HEK293 (cell line): ENCODE data around the gene KCNJ1.
A peak's percentile ranks its signal among the peaks of the same experiment; 100 is the strongest.

Source experiments
- BCL6B ChIP-seq: fragments of 450-650 bp; formaldehyde crosslinking; IDR thresholded peaks from 2 replicates; pipeline ENCODE4 v1.5.1; 2017; ENCODE audit warnings: missing biosample characterization, missing genetic modification characterization
- EGR2 ChIP-seq: fragments of 450-650 bp; formaldehyde crosslinking; IDR thresholded peaks from 2 replicates; pipeline ENCODE4 v1.5.1; 2016; ENCODE audit warnings: low read depth, missing biosample characterization, missing genetic modification characterization
- GLI2 ChIP-seq: fragments of 450-650 bp; formaldehyde crosslinking; IDR thresholded peaks from 2 replicates; pipeline ENCODE4; 2017; ENCODE audit warnings: missing biosample characterization, missing genetic modification characterization, low read depth, borderline replicate concordance
- KLF1 ChIP-seq: fragments of 450-650 bp; formaldehyde crosslinking; IDR thresholded peaks from 2 replicates; pipeline ENCODE4 v1.5.1; 2016; ENCODE audit warnings: missing biosample characterization, missing genetic modification characterization
- KLF9 ChIP-seq: fragments of 450-650 bp; formaldehyde crosslinking; IDR thresholded peaks from 2 replicates; pipeline ENCODE4 v1.5.1; 2016; ENCODE audit warnings: missing biosample characterization, missing genetic modification characterization, low read depth
- REST ChIP-seq: fragments of 450-650 bp; formaldehyde crosslinking; IDR thresholded peaks from 2 replicates; pipeline ENCODE4 v1.5.1; 2016; ENCODE audit warnings: missing biosample characterization, missing genetic modification characterization
- SP3 ChIP-seq: fragments of 450-650 bp; formaldehyde crosslinking; IDR thresholded peaks from 2 replicates; pipeline ENCODE4 v1.5.1; 2016; ENCODE audit warnings: missing biosample characterization, missing genetic modification characterization
- ZFHX2 ChIP-seq: fragments of 450-650 bp; formaldehyde crosslinking; conservative IDR thresholded peaks from 2 replicates; pipeline ENCODE4 v1.5.1; 2016; ENCODE audit warnings: missing biosample characterization, missing genetic modification characterization
- ZFP3 ChIP-seq: fragments of 450-650 bp; formaldehyde crosslinking; IDR thresholded peaks from 2 replicates; pipeline ENCODE4 v1.5.1; 2016; ENCODE audit warnings: low read depth, missing biosample characterization, missing genetic modification characterization
- ZNF132 ChIP-seq: fragments of 450-650 bp; formaldehyde crosslinking; IDR thresholded peaks from 2 replicates; pipeline ENCODE4 v1.5.1; 2017; ENCODE audit warnings: missing biosample characterization, missing genetic modification characterization, borderline replicate concordance
- ZNF155 ChIP-seq: fragments of 450-650 bp; formaldehyde crosslinking; IDR thresholded peaks from 2 replicates; pipeline ENCODE4 v1.5.1; 2016; ENCODE audit warnings: missing biosample characterization, missing genetic modification characterization
- ZNF169 ChIP-seq: fragments of 450-650 bp; formaldehyde crosslinking; IDR thresholded peaks from 2 replicates; pipeline ENCODE4 v1.5.1; 2016; ENCODE audit warnings: missing biosample characterization, missing genetic modification characterization
- ZNF174 ChIP-seq: fragments of 450-650 bp; formaldehyde crosslinking; IDR thresholded peaks from 2 replicates; pipeline ENCODE4 v1.5.0; 2017; ENCODE audit warnings: missing biosample characterization, mild to moderate bottlenecking, missing genetic modification characterization
- ZNF19 ChIP-seq: fragments of 450-650 bp; formaldehyde crosslinking; IDR thresholded peaks from 2 replicates; pipeline ENCODE4; 2016; ENCODE audit warnings: missing biosample characterization, missing genetic modification characterization, low read depth
- ZNF248 ChIP-seq: fragments of 450-650 bp; formaldehyde crosslinking; IDR thresholded peaks from 2 replicates; pipeline ENCODE4 v1.5.1; 2017; ENCODE audit warnings: missing biosample characterization, missing genetic modification characterization
- ZNF280C ChIP-seq: fragments of 450-650 bp; formaldehyde crosslinking; IDR thresholded peaks from 2 replicates; pipeline ENCODE4 v1.5.1; 2016; ENCODE audit warnings: missing biosample characterization, missing genetic modification characterization
- ZNF292 ChIP-seq: fragments of 450-650 bp; formaldehyde crosslinking; IDR thresholded peaks from 2 replicates; pipeline ENCODE4 v1.5.1; 2016; ENCODE audit warnings: low read depth, missing biosample characterization, missing genetic modification characterization, borderline replicate concordance
- ZNF302 ChIP-seq: fragments of 450-650 bp; formaldehyde crosslinking; IDR thresholded peaks from 2 replicates; pipeline ENCODE4 v1.5.1; 2016; ENCODE audit warnings: missing biosample characterization, missing genetic modification characterization, low read depth
- ZNF529 ChIP-seq: fragments of 450-650 bp; formaldehyde crosslinking; IDR thresholded peaks from 2 replicates; pipeline ENCODE4 v1.5.1; 2017; ENCODE audit warnings: missing genetic modification characterization, missing biosample characterization; ENCODE audit not compliant: insufficient replicate concordance
- ZNF544 ChIP-seq: fragments of 450-650 bp; formaldehyde crosslinking; IDR thresholded peaks from 2 replicates; pipeline ENCODE4 v1.5.0; 2017; ENCODE audit warnings: missing biosample characterization, missing genetic modification characterization
- ZNF560 ChIP-seq: fragments of 450-650 bp; formaldehyde crosslinking; IDR thresholded peaks from 2 replicates; pipeline ENCODE4 v1.5.1; 2017; ENCODE audit warnings: missing biosample characterization, missing genetic modification characterization, borderline replicate concordance
- ZNF571 ChIP-seq: fragments of 450-650 bp; formaldehyde crosslinking; IDR thresholded peaks from 2 replicates; pipeline ENCODE4 v1.5.0; 2017; ENCODE audit warnings: missing biosample characterization, missing genetic modification characterization
- ZNF664 ChIP-seq: fragments of 450-650 bp; formaldehyde crosslinking; IDR thresholded peaks from 2 replicates; pipeline ENCODE4 v1.5.1; 2016; ENCODE audit warnings: missing biosample characterization, missing genetic modification characterization
- TF ChIP-seq, protein P1 (sequence below): fragments of 450-650 bp; formaldehyde crosslinking; IDR thresholded peaks from 2 replicates; pipeline ENCODE4 v1.5.1; 2016; ENCODE audit warnings: missing biosample characterization, missing genetic modification characterization, borderline replicate concordance
- TF ChIP-seq, protein P2 (sequence below): fragments of 450-650 bp; formaldehyde crosslinking; IDR thresholded peaks from 2 replicates; pipeline ENCODE4 v1.5.1; 2016; ENCODE audit warnings: missing biosample characterization, missing genetic modification characterization
- TF ChIP-seq, protein P3 (sequence below): fragments of 450-650 bp; formaldehyde crosslinking; IDR thresholded peaks from 2 replicates; pipeline ENCODE4 v1.5.1; 2016; ENCODE audit warnings: missing biosample characterization, missing genetic modification characterization

KCNJ1 gene

GRCh38 chr11:128896356-128896755 is 29.3 kb upstream of the KCNJ1 start (continued):
- TF ChIP-seq, protein P1, sequence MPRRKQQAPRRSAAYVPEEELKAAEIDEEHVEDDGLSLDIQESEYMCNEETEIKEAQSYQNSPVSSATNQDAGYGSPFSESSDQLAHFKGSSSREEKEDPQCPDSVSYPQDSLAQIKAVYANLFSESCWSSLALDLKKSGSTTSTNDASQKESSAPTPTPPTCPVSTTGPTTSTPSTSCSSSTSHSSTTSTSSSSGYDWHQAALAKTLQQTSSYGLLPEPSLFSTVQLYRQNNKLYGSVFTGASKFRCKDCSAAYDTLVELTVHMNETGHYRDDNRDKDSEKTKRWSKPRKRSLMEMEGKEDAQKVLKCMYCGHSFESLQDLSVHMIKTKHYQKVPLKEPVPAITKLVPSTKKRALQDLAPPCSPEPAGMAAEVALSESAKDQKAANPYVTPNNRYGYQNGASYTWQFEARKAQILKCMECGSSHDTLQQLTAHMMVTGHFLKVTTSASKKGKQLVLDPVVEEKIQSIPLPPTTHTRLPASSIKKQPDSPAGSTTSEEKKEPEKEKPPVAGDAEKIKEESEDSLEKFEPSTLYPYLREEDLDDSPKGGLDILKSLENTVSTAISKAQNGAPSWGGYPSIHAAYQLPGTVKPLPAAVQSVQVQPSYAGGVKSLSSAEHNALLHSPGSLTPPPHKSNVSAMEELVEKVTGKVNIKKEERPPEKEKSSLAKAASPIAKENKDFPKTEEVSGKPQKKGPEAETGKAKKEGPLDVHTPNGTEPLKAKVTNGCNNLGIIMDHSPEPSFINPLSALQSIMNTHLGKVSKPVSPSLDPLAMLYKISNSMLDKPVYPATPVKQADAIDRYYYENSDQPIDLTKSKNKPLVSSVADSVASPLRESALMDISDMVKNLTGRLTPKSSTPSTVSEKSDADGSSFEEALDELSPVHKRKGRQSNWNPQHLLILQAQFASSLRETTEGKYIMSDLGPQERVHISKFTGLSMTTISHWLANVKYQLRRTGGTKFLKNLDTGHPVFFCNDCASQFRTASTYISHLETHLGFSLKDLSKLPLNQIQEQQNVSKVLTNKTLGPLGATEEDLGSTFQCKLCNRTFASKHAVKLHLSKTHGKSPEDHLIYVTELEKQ, result no peak
- TF ChIP-seq BCL6B (tag by site-specific recombination), result no peak
- TF ChIP-seq ZNF664 (tag by site-specific recombination), result no peak
- TF ChIP-seq ZFHX2 (tag by site-specific recombination), result peak; percentile 15; the same call in 1 of the 2 replicates
- TF ChIP-seq ZNF155 (tag by site-specific recombination), result no peak
- peak; percentile 50; the same call in 1 of the 2 replicates for TF ChIP-seq KLF1 (tag by site-specific recombination)
- no peak for TF ChIP-seq ZNF280C (tag by site-specific recombination)
- no peak for TF ChIP-seq ZNF560 (tag by site-specific recombination)
- TF ChIP-seq ZFP3 (tag by site-specific recombination), result no peak
- TF ChIP-seq ZNF302 (tag by site-specific recombination), result no peak
- no peak for TF ChIP-seq EGR2
- no peak for TF ChIP-seq ZNF529 (tag by site-specific recombination)
- no peak for TF ChIP-seq ZNF544
- TF ChIP-seq SP3, result no peak
- no peak for TF ChIP-seq ZNF571 (tag by site-specific recombination)
- peak; percentile 26; the same call in 1 of the 2 replicates for TF ChIP-seq KLF9
- TF ChIP-seq ZNF292 (tag by site-specific recombination), result no peak
- TF ChIP-seq REST (tag by site-specific recombination), result no peak
- TF ChIP-seq GLI2 (tag by site-specific recombination), result no peak
- TF ChIP-seq ZNF19 (tag by site-specific recombination), result no peak
- no peak for TF ChIP-seq ZNF169
- TF ChIP-seq ZNF132 (tag by site-specific recombination), result no peak
- no peak for TF ChIP-seq ZNF174 (tag by site-specific recombination)
- TF ChIP-seq ZNF248, result no peak
- TF ChIP-seq, protein P2, sequence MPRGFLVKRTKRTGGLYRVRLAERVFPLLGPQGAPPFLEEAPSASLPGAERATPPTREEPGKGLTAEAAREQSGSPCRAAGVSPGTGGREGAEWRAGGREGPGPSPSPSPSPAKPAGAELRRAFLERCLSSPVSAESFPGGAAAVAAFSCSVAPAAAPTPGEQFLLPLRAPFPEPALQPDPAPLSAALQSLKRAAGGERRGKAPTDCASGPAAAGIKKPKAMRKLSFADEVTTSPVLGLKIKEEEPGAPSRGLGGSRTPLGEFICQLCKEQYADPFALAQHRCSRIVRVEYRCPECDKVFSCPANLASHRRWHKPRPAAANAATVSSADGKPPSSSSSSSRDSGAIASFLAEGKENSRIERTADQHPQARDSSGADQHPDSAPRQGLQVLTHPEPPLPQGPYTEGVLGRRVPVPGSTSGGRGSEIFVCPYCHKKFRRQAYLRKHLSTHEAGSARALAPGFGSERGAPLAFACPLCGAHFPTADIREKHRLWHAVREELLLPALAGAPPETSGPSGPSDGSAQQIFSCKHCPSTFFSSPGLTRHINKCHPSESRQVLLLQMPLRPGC (tag by site-specific recombination), result no peak
- TF ChIP-seq, protein P3, sequence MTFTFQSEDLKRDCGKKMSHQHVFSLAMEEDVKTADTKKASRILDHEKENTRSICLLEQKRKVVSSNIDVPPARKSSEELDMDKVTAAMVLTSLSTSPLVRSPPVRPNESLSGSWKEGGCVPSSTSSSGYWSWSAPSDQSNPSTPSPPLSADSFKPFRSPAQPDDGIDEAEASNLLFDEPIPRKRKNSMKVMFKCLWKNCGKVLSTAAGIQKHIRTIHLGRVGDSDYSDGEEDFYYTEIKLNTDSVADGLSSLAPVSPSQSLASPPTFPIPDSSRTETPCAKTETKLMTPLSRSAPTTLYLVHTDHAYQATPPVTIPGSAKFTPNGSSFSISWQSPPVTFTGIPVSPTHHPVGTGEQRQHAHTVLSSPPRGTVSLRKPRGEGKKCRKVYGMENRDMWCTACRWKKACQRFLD (tag by site-specific recombination), result no peak
